GM19438 (cell line): Measurements from ENCODE around the gene LARGE1.
"Not testable (repeated sequence)": the region's sequence is repeated elsewhere in the genome, so short reads cannot be mapped to it uniquely, and the experiment has no call there.

Source experiments
- ATAC-seq: cut with Tn5 transposase; IDR thresholded peaks from one replicate; pipeline ENCODE4 v1.9.1; 2021; ENCODE audit warnings: low read depth; ENCODE audit not compliant: unreplicated experiment

The LARGE1 gene

DNA sequence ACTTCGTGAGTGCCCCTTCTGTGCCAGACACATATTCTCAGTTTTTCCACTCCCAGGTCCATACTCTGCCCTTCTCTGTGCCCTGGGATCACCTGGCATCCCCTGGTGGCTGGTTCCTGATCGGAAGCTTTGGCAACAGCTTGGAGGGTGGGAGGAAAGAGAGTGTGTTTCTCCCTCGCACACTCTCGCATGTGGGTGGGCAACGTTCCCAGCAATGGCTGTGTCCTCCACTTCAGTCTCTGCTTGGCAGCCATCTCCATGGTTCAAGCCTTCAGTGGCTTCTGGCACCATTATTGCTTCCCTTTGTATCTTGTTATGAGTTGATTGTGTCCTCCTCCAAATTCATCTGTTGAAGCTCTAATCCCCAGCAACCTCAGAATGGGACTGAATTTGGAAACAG is 519.4 kb downstream of the LARGE1 start:
- no peak for ATAC-seq

DNA sequence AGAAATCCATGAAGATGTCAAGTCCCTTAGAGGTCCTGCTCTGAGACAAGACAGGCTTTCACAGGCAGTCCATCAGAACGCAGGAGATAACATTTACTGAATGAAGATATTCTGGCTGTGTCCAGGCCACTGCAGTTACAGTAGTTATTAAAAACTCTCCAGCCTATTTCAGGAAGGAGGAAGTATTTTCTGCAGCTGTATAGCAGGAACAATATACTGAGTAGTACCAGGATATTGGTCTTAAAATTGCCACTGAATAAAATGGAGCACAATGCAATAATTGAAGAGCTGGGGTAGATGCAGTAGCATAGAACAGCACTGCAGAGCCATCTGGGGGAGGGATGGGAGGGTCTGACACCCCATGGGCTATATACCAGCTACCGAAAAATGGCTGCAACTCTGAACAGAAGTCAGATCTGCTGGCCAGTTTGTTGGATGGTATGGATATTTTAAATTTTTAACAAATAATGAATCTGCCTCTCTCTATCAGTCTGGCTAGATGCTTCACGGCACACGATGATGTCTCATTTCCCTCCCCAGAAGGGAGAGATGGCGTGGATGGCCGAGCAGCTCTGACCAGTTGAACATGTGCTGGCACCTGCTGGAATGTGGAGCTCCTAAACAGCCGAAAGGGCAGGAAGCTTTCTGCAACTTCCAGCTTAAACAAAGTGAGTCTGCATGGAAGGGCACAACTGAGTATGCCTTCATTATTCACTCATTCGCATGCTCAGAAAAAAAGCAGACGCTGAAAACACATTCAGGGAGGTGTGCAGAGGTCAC is 520.0 kb downstream of the LARGE1 start:
- ATAC-seq, result no peak

DNA sequence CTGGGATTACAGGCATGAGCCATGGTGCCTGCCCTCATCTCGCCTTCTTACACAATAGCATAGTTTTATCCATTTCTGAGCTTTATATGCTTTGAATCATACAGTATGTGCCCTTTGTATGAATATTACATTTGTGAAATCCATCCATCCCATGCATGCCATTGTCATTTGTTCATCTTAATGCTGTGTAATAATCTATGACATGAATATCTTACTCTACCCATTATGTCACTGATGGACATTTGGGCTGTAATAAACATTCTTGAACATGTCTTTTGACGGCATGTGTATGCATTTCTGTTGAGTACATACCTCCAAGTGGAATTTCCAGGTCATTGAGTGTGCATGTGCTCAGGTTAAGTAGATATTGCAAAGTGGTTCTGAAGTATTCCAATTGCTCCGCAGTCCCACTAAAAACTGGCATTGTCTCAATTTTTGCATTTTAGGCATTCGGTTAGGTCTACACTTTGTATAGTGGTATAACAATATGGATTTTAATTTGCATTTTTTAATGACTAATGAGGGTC is 522.8 kb downstream of the LARGE1 start:
- no peak for ATAC-seq

DNA sequence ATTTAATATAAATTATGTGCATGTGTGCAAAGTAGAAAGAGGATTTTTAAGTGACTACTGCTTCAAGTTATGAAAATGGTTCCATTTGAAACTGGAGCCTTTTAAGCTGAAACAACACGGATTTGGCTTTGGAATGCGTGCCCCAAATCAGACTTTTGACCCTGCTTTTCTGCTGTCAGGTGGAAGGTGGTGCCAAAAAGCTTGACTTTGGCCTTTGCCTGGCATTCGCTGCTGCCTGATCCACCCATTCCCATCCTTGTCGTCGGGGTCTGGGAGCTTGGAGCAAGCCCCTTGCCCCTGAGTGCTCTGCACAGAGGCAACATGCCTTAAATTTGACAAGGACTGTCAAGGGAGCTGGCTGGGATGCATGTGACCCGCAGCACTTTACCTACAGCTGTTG is 526.8 kb downstream of the LARGE1 start:
- ATAC-seq, result no peak

DNA sequence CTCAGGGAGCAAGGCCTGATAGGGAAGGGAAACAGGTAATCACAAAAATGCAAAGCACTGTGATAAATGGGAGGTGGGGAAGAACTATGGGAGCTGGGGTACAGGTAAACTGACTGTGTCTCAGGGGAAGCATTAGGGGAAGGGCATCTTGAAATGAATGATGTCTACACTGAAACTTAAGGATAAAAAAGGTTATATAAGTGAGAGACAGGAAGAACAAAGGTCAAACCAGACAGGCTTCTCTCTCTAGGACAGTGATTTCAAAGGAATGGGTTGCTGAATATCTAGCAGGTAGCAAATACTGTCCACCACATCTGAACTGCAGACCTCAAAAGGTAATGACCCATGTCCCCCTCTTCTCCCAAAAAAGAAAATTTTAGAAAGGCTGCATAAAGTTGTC is 529.0 kb downstream of the LARGE1 start:
- no peak for ATAC-seq

DNA sequence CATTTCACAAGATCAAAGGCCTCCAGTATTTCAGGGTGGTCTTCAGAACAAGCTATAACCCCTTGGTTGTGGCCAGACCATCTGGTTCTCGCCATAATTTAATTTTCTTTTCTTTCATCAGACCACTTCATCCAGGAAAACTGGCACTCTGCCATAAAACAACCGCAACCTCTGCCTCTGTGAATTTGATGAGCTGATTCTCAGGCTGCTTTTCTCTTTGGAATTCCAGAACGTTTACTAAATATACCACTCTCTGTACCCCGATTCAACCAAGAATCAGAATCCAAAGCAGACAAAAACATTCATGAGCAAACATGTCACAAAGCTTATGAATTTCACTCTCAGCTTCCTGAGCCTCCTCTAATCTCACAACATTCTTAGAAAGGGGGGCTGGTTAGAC is 530.3 kb downstream of the LARGE1 start:
- ATAC-seq, result no peak

DNA sequence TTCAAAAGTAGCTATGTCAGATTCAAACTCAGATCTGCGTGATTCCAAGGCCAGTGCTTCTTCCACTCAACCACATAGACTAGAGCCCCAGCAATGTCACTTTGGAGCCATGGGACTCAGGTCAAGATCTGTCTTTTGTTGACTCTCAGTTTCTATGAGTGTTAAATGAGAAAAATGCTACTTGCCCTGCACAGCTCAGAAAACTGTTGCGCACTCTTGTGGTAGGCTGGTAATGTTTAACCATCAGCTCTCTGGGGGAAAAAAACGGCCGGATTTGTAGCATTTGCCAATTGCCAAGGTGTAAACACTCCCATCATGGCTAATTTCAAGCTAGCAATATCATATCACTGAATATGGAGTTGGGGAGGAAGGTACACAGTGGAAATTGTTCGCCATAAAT is 534.0 kb downstream of the LARGE1 start:
- no peak for ATAC-seq

DNA sequence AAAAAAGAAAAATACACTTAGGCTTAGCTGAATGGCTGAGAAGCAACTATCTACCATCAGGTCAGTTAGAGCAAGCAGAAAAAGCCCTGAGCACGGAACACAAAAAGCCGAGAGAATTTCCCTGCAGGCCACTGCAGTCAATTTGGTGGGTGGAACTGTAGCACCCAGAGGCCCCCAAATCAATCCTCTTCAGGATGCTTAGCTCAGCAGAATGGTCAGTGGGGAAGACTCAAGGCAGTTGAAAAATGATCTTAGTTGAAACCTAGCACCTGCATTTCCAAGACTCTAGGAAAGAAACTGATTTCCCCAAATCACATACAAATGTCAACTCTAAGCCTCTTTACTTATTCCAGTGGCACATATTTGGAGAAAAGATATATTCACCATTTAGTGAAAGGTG is 534.7 kb downstream of the LARGE1 start:
- ATAC-seq, result no peak

DNA sequence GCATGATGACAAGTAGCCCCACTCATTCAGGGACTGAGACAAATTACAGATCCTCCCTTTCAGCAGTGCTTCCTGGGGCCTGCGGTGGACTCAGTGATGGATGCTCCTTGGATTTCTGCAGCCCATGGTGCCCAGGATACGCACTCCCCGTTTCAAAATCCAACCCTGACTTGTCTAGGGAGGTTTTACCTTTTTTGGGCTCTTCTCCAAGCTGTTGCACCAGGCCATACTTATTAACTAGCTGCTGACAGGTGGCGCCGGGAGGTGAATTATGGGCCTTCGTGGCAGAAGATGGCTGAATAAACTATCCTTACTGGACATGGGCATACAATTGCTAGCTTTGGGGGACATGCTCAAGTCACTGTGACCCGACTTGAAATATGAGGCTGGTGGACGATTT is 537.8 kb downstream of the LARGE1 start:
- ATAC-seq, result no peak

DNA sequence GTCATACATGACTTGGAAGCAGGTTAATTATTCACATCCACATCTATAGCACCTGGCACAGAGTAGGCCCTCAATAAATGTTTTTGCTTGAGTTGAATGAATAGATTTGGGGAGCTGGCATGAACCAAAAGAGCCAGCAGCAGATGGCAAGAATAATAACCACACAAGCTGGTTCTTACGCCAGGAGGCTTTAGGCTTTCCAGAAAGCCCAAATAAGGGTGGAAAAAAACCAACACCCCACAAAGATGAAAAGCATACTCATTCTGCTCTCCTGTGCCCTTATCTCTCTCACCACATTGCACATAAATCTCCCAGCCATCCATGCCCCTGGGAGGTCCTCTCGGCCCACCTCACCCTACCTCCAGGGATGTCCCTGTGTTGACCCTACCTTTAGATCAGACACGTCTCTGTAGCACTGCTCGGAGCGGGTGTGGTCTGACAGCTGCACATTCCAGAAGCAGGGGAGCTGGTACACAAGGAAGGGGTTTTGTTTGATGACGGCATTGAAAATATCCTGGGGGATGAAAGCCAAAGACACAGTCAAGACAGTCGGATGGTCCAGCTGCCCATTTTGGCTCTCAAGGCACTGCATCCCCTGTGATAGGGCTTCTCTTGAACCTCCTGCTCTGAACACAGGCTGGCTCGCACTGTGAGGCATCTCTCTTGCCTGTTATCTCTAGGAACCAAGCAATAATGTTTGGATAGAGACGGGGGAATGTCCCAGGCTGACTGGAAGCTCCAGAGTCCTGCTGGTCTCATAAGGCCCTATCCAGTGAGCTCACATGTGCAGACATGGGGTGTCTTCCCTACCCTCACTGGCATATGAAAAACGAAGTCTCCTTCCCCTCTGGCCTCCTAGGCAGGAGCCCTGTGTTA is 538.5 kb downstream of the LARGE1 start:
- ATAC-seq, result no peak

DNA sequence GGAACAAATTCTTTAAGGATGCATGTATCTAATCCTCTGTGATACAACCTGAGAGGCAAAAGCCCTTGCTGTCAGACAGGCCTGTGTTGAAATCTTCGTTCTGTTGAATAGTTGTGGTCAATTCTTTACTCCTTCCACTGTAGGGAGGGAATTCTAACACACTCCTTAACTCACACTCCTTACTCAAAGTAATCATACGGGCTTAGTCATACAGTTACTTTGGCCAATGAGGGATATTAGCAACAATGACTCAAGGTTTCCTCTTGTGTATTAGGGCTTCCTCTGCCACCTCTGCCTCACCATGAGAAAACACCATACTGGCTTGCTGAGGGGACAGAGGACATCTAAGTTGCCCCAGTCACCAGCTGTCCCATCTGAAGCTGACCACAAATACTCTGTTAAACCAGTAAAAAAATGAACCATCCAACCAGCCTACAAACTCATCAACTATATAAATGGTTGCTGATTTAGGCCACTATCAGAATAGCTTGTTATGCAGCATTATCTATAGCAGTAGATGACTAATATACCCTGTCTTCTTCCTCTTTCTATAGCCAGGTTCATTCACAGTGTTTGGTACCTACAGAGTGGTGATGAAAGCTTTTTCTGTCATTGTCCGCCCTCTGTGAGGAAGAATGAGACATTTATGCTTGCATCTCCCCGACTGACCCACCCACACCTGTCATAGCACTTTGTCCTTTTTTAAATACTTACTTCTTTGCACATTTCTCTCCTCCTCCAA is 539.3 kb downstream of the LARGE1 start:
- no peak for ATAC-seq

DNA sequence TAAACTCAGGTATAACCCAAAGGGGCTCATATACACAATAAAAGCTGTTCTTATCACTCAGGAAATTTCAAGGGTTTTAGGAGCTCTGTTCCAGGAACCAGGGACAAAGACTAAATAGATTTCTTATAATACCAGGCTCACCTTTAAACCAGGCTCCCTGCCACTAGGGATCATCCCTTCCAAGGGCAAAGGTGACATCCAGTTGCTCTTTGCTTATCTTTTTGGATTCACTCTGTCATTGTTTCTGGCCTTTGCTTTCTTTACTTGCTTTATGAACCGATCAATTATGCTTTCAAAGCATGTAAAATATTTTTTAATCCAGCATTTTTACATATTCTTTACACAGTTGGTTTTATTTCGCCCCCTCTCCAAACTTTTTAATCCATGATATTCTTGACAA is 540.4 kb downstream of the LARGE1 start:
- no peak for ATAC-seq

DNA sequence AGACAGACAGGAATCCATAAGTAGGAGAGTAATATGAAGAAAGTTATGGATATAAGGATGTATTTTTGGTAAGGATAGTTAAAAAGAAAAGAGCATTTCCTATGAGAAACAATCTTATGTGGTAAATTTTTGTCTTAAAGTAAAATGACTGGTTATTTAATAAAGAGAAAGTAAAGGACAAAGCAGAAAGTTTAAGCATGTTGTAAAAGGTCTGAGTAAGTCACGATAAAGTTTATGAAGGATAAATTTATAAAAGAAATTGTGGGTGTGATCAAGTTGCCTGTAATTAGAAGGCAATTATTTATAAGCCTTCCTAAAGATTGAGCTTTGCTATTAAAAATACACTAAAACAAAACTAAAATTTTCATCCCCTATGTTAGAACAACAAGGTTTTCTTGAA is 547.4 kb downstream of the LARGE1 start:
- ATAC-seq, result no peak

DNA sequence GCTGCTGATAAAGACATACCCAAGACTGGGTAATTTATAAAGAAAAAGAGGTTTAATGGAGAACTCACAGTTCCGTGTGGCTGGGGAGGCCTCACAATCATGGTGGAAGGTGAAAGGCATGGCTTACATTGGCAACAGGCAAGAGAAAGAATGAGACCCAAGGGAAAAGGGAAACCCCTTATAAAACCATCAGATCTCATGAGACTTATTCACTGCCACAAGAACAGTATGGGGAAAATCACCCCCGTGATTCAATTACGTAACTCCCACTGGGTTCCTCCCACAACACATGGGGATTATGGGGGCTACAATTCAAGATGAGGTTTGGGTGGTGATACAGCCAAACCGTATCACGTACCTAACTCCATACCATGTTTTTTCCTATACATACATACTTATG is 557.0 kb downstream of the LARGE1 start:
- not testable (repeated sequence) for ATAC-seq

DNA sequence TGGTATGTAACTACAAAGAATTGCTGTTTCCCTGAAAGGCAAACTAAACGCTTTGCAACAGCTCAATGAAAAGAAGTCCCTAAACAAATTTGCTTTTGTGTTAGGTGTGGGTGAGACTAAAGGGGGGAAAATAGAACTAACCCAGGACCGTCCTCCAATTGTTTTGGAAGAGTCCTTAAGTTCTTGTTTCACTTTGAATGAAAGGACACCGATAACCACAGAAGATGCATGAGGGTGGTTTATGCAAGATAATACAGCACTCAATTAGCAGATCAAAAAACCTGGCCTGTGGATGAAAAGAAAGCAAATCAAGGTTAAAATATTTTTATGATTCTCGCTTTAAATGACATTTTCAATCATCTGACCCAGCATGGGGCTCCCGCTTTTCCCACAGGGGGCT is 557.6 kb downstream of the LARGE1 start:
- ATAC-seq, result no peak

DNA sequence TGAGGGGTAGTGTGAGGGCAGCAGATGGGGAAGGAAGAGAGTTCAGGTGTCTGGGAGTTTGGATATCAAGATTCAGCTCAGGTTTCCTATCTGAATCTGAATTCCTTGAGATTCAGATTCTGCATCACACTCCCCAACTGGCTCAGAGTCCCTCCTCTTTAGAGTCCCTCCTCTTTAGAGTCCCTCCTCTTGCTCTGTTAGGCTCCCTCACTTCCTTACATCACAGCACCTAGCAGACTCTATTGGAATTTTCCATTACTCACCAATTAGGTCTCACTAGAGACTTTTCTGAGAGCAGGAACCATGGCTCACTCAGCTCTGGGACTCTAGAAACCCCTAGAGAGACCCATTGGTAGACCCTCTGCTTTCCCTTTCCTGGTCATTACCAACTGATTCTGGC is 558.7 kb downstream of the LARGE1 start:
- no peak for ATAC-seq

DNA sequence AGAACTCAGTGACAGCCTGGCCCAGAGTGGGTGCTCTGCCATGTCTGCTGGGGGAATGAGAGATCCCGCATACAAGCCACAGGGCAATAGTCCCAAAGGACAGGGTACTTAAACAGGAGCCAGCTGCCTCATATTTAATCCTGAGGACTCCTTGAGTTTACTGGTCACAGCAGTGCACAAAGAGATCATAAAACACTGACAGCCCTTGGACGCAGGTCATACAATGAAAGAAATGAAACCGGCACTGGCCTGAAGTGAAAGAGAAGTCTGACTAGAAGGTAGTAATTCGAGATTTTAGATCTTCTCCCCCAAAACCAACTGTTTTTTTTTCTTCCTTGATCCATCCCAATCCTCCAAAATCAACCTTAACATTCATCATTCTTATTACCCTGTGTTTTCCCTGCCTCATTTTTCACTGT is 562.3 kb downstream of the LARGE1 start:
- no peak for ATAC-seq

DNA sequence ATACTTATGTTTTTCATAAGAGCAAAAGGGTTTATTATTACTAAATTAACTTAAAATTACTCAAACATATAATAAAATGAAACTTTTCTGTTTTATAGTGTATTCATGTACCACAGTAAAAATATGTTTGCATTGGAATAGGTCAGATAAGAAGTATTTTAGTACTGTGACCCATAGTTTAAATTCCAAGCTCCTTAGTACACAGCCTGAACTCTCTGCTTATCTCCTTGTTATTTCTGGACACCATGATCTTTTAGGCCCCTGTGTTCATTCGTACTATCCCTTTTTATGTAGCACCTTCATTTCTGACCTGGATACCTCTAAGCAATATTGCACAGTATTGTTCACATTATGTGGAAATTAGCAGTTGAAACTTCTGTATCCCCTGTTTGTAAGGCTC is 565.3 kb downstream of the LARGE1 start:
- ATAC-seq, result no peak

DNA sequence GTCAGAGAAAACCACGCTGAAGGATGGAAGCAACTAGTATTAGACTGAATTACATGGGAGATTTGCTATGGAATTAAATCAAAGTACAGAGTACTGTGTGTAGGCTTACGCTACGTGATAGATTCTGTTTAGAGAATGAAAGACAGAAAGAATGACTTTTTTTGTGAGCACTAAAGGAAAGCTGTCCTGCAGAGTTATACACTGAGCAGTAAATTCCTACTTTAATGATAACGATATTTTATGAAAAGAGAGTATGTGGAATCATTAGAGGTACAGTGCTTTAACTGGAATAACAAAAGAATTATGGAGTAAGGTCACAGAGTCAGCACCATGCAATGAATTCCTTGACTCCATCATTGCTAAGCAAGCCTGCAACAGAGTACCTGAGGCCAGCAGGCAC is 566.8 kb downstream of the LARGE1 start:
- ATAC-seq, result no peak

DNA sequence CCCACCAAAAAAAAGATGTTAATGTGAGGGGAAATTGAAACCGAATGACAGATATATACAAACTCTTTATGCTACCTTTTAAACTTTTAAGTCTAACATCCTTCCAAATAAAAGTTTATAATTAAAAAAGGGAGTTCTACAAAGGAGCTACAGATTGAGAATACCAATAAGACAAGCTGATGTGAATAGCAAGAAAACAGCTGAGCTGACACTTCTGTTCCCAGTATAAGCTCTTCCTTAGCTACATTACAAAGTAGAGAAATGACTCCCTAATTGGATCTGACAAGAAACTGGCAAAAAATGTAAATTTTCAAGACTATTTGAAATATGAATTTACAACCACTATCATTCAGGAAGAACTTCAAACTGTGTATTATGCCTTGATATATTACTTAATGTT is 567.5 kb downstream of the LARGE1 start:
- no peak for ATAC-seq

DNA sequence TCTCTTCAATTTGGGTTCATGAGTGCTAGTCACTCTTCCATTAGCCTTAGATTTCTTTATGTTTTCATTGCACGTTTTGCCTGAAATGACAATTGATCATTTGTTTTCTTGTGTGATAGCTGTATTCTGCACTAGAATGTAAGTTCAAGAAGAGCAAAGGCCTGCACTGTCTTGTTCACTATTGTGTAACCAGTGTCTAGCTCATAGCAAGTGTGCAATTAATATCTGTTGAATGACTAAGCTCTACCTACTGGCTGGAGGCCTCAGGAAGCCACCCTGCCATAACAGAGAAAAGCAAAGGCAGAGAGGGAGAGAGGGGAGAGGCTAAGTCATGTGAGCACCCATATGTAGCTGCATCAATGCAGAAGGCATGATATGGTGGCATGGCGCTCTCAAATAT is 569.3 kb downstream of the LARGE1 start:
- no peak for ATAC-seq
